CD8-positive, alpha-beta memory T cell (primary cell): ENCODE results near the gene CEP97. TPM values are rescaled to one million over a fixed set of nuclear protein-coding genes. Genes with fewer than 3 reads are reported as not detected.

Source experiments
- CTCF ChIA-PET: fragments of 350-600 bp; sonication (Branson Sonifier 250); formaldehyde crosslinking; loops from one replicate; lab custom pipeline; 2021; ENCODE audit warnings: antibody characterized with exemption; lab: Charles Lee
- POLR2A ChIA-PET: fragments of 350-600 bp; sonication (Branson Sonifier 250); formaldehyde crosslinking; loops from one replicate; lab custom pipeline; 2021; ENCODE audit warnings: antibody characterized with exemption; lab: Charles Lee
- DNase-seq, 5 donors: peaks; one replicate each; pipeline versions ENCODE4 v3.0.0 to v3.0.0-alpha.2; 2020 to 2022; ENCODE audit warnings: mixed read lengths in 1 of 5
- H3K27ac ChIP-seq: one replicate; pipeline ENCODE4 v1.7.0; 2013; ENCODE audit warnings: low read depth, mild to moderate bottlenecking, low read length, moderate library complexity
- H3K27me3 ChIP-seq: 2 replicates; pipeline ENCODE4 v1.7.0; 2013; ENCODE audit warnings: low read length, mild to moderate bottlenecking; ENCODE audit not compliant: insufficient read depth, poor library complexity, severe bottlenecking
- H3K36me3 ChIP-seq: 2 replicates; pipeline ENCODE4 v1.7.0; 2013; ENCODE audit warnings: mild to moderate bottlenecking, low read length, moderate library complexity; ENCODE audit not compliant: insufficient read depth
- H3K4me1 ChIP-seq: 2 replicates; pipeline ENCODE4 v1.7.0; 2013; ENCODE audit warnings: mild to moderate bottlenecking, low read length, moderate library complexity; ENCODE audit not compliant: insufficient read depth
- H3K4me3 ChIP-seq: 2 replicates; pipeline ENCODE4 v1.7.0; 2013; ENCODE audit warnings: mild to moderate bottlenecking, low read length
- H3K9me3 ChIP-seq: 2 replicates; pipeline ENCODE4 v1.7.0; 2013; ENCODE audit warnings: mild to moderate bottlenecking, low read length
- H3K27ac Mint-ChIP-seq, 8 donors: one replicate each; pipeline ENCODE4 v1.8.0; 2020 to 2021; ENCODE audit warnings: mixed read lengths in 8 of 8, mild to moderate bottlenecking in 6 of 8, inconsistent platforms in 3 of 8, moderate library complexity in 3 of 8
- H3K27me3 Mint-ChIP-seq, 2 donors: one replicate each; pipeline ENCODE4 v1.8.0; 2020 to 2021; ENCODE audit warnings: mixed read lengths in 2 of 2, mild to moderate bottlenecking in 1 of 2, moderate library complexity in 1 of 2
- H3K36me3 Mint-ChIP-seq, 3 donors: one replicate each; pipeline ENCODE4 v1.8.0; 2020 to 2021; ENCODE audit warnings: mixed read lengths in 3 of 3, inconsistent platforms in 1 of 3, mild to moderate bottlenecking in 1 of 3
- H3K4me1 Mint-ChIP-seq, 3 donors: one replicate each; pipeline ENCODE4 v1.8.0; 2020 to 2021; ENCODE audit warnings: mixed read lengths in 3 of 3, inconsistent platforms in 1 of 3, mild to moderate bottlenecking in 1 of 3
- H3K4me3 Mint-ChIP-seq, 7 donors: one replicate each; pipeline ENCODE4 v1.8.0; 2020 to 2021; ENCODE audit warnings: mixed read lengths in 7 of 7, mild to moderate bottlenecking in 6 of 7, moderate library complexity in 4 of 7, inconsistent platforms in 2 of 7
- H3K9me3 Mint-ChIP-seq, 5 donors: one replicate each; pipeline ENCODE4 v1.8.0; 2020 to 2022; ENCODE audit warnings: mixed read lengths in 5 of 5, mild to moderate bottlenecking in 3 of 5, moderate library complexity in 2 of 5, inconsistent platforms in 1 of 5
- polyA plus RNA-seq: library from polyadenylated mRNA; unstranded; fragments of 300-500 nt; fragmentation: Illumina TruSeq; gene quantifications from one replicate; pipeline ENCODE4 v1.2.3, GENCODE V29; 2021
- total RNA-seq, 2 experiments: library from RNA; stranded (reverse); gene quantifications; one replicate each; pipeline ENCODE4 v1.2.3, GENCODE V29; 2021

Gene CEP97, protein sequence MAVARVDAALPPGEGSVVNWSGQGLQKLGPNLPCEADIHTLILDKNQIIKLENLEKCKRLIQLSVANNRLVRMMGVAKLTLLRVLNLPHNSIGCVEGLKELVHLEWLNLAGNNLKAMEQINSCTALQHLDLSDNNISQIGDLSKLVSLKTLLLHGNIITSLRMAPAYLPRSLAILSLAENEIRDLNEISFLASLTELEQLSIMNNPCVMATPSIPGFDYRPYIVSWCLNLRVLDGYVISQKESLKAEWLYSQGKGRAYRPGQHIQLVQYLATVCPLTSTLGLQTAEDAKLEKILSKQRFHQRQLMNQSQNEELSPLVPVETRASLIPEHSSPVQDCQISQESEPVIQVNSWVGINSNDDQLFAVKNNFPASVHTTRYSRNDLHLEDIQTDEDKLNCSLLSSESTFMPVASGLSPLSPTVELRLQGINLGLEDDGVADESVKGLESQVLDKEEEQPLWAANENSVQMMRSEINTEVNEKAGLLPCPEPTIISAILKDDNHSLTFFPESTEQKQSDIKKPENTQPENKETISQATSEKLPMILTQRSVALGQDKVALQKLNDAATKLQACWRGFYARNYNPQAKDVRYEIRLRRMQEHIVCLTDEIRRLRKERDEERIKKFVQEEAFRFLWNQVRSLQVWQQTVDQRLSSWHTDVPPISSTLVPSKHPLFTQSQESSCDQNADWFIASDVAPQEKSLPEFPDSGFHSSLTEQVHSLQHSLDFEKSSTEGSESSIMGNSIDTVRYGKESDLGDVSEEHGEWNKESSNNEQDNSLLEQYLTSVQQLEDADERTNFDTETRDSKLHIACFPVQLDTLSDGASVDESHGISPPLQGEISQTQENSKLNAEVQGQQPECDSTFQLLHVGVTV
- total RNA-seq (10 to 100 TPM; 16.6 to 17.3 TPM), polyA plus RNA-seq (4.5 TPM)

DNA sequence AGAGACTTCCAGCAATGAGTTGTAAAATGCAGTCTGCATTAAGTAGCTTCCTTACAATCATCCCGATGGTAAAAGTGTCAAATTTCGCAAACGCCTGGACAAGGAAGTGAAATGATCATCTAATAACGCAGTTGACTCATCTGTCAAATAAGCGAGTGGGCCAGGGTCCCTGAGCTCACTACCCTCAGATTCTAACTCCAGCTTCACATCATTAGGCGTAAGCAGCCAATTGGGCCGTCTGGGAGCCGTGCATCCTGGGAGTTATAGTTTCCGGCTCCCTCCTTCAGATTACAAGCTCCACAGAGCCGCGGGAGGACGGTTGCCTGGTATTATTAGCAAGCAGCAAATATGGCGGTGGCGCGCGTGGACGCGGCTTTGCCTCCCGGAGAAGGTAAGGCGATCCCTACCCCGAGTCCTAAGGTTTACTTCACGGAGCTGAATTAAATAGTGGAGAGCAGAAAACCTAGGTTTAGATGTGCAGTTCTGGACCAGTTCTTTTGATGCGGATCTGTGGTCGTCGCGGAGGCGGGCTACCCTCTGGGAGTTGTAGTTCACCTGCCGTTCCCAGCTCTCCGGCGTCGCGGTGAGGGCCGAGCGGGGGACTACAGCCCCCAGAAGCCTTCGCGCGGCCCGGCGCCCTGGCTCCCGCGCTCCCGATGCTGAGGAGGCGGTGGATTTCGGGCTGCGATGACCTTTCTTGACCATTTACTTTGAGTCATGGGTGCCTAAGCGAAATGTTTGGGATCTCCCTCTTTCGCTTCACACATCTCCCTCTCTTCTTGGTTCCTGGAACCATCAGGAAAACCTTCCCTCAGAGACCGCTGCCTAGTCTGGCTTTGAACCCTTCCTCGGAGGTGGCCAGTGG, at the start of gene CEP97:
TSS of gene CEP97 (plus strand) at position 286 of the 865 bp plus-strand sequence. CDS start at position 349, 63 bp downstream.
- Mint-ChIP-seq H3K9me3 (no peaks in the 10 kb centered on the region), H3K4me3 (peak within 1 kb of the TSS; percentile 96 to 100 (median 98)), H3K27me3 (no peaks in the 10 kb centered on the region), H3K36me3 (peaks cover 0 to 35% (median 15%) of the 10 kb centered on the region in 3 donors), H3K4me1 (peaks cover 36 to 60% (median 53%) of the 10 kb centered on the region in 3 donors), H3K27ac (peak within 1 kb of the TSS; percentile 89 to 99 (median 97))
- Histone ChIP-seq H3K27me3 (no peaks in the 10 kb centered on the region), H3K27ac (peak within 1 kb of the TSS; percentile 73), H3K4me3 (peak within 1 kb of the TSS; percentile 99), H3K9me3 (no peaks in the 10 kb centered on the region), H3K36me3 (no peaks in the 10 kb centered on the region), H3K4me1 (peaks cover 29% of the 10 kb centered on the region)
- DNase-seq = peak; percentile 79 to 90 (median 84)
- ChIA-PET CTCF (interaction anchor here (0.8 to 2.0 kb wide), 10 partner anchors 9 to 504 kb away, joined by 3 to 8 read pairs (median 4); partner anchors contain the start of gene NXPE3), POLR2A (interaction anchor here (0.5 to 1.9 kb wide), 12 partner anchors 10 to 505 kb away, joined by 3 to 15 read pairs (median 4); partner anchors contain the start of genes NFKBIZ, NXPE3, PCNP and RPL24)

DNA sequence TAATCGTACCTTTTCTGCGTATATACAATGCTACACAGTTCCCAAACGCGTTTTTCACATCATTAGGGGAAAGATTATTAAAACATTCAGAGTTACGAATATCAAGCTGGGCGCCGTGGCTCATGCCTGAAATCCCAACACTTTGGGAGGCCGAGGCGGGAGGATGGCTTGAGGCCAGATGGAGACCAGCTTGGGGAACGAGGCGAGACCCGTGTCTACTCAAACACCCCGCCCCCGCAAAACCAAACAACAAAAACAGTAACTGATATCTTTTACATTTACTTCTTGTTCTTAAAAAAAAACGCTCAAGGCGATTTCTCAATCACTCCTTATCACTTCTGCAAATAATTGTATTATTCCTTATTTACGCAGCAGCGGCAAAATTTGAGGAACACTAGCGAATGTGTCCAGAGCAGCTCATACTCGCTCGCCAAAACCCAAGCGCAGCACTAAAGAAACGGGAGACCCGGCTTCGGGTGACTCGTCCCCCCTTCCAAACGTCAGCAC, 48.7 kb upstream of the CEP97 start:
- Mint-ChIP-seq H3K27me3 (peaks cover 0 to 3% of the 10 kb centered on the region in 2 donors), H3K27ac (peak overlapping the region; percentile 93 to 99 (median 98)), H3K4me1 (peaks cover 47 to 62% (median 59%) of the 10 kb centered on the region in 3 donors), H3K4me3 (peak overlapping the region; percentile 95 to 98 (median 96)), H3K9me3 (no peaks in the 10 kb centered on the region), H3K36me3 (peaks cover 0 to 48% (median 12%) of the 10 kb centered on the region in 3 donors)
- Histone ChIP-seq H3K4me1 (peaks cover 26% of the 10 kb centered on the region), H3K27ac (peak overlapping the region; percentile 99), H3K27me3 (no peaks in the 10 kb centered on the region), H3K9me3 (no peaks in the 10 kb centered on the region), H3K4me3 (peak overlapping the region; percentile 90), H3K36me3 (peaks cover 5% of the 10 kb centered on the region)
- peak in 1 of 5 donors; percentile 50 for DNase-seq
- ChIA-PET POLR2A (interaction anchor here (0.8 to 3.9 kb wide), 10 partner anchors 10 to 174 kb away, joined by 3 to 45 read pairs (median 6); partner anchors contain the start of genes CEP97, NFKBIZ, NXPE3 and PCNP), CTCF (interaction anchor here (1.0 to 6.2 kb wide), 5 partner anchors 10 to 163 kb away, joined by 3 to 45 read pairs (median 3); partner anchors contain the start of genes PCNP, RPL24 and SENP7)

DNA sequence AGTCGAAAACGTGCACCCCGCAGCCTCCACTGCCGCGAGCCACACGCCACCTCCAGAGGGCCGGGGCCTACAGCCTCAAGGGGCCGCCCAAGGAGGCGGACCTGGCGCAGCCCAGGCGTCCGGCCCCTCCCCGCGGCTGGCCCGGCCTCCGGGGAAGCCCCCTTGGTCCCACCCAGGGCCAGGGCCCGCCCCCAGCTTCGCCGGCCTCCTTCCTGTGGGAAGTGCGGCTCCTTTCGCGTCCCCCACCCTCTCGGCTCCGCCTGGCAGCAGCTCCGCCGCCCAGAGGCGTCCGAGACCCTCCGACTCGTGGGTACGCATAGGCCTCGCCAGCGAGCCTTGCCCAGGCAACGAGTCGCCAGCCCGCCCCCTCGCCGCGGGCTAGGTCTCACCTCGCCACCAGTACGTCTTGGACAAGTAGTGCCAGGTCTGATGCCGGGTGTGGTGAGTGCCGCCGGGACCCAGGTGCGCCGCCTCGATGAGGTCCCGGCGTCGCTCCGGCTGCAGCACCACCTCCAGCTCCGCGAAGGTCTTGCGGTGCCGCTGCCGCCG, 48.1 kb upstream of the CEP97 start:
- peak overlapping the region; percentile 90 for H3K4me3 ChIP-seq
- ChIA-PET CTCF (interaction anchor here (0.7 to 6.2 kb wide), 6 partner anchors 10 to 174 kb away, joined by 3 to 45 read pairs (median 3); partner anchors contain the start of genes PCNP, RPL24 and SENP7), POLR2A (interaction anchor here (0.6 to 3.9 kb wide), 10 partner anchors 9 to 173 kb away, joined by 3 to 45 read pairs (median 6); partner anchors contain the start of genes CEP97, NFKBIZ, NXPE3 and PCNP)
- H3K4me1 ChIP-seq = peaks cover 26% of the 10 kb centered on the region
- peaks cover 46 to 67% (median 59%) of the 10 kb centered on the region in 3 donors for H3K4me1 Mint-ChIP-seq
- peaks cover 0 to 3% of the 10 kb centered on the region in 2 donors for H3K27me3 Mint-ChIP-seq
- peak overlapping the region; percentile 96 to 100 (median 98) for H3K27ac Mint-ChIP-seq
- peaks cover 0 to 49% (median 12%) of the 10 kb centered on the region in 3 donors for H3K36me3 Mint-ChIP-seq
- H3K4me3 Mint-ChIP-seq = peak overlapping the region; percentile 95 to 98 (median 96)
- no peaks in the 10 kb centered on the region for H3K27me3 ChIP-seq
- H3K9me3 ChIP-seq = no peaks in the 10 kb centered on the region
- DNase-seq = peak; percentile 94 to 97 (median 96)
- no peaks in the 10 kb centered on the region for H3K9me3 Mint-ChIP-seq
- peaks cover 10% of the 10 kb centered on the region for H3K36me3 ChIP-seq
- peak overlapping the region; percentile 99 for H3K27ac ChIP-seq

DNA sequence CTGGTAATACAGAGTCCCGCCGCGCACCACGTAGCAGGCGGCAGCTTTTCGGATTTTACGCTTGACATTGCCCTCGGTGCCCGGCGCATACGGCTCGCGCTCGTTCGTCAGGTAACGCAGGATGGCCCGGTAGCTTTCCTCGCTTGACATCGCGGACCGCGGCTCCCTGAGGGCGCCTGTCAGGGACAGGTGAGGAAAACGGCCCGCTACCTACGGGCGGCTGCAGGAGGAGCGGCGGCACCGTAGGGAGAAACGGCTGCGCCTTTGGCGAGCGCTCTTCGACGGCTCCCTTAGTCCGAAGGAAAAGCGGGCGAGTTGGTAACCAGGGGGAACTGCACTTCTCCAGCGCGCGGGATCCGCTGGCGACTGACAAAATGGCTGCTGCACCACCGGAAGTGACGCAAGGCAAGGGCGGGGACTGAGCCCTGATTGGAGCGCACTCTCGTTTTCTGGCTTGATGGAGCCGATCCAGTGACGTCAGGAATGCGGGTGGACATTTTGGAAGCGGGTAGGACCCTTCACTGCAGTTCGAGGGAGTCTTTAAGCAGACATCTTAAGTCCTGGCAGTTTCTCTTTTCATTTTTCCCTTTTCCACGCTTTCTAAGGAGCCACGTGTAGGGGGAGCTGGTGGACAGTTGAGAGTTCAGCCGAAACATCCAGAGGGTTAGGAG, 47.5 kb upstream of the CEP97 start, which contains the start of gene ZBTB11:
TSS of gene ZBTB11 (minus strand) at position 368 of the 671 bp plus-strand sequence. CDS start at position 150, 218 bp downstream.
- Mint-ChIP-seq H3K27ac (peak within 1 kb of the TSS; percentile 96 to 100 (median 98)), H3K4me3 (peak within 1 kb of the TSS; percentile 95 to 98 (median 96)), H3K4me1 (peaks cover 41 to 67% (median 57%) of the 10 kb centered on the region in 3 donors), H3K36me3 (peaks cover 0 to 49% (median 8%) of the 10 kb centered on the region in 3 donors), H3K27me3 (peaks cover 0 to 3% of the 10 kb centered on the region in 2 donors), H3K9me3 (no peaks in the 10 kb centered on the region)
- Histone ChIP-seq H3K9me3 (no peaks in the 10 kb centered on the region), H3K27ac (peak within 1 kb of the TSS; percentile 99), H3K4me1 (peaks cover 26% of the 10 kb centered on the region), H3K4me3 (peak within 1 kb of the TSS; percentile 90), H3K36me3 (peaks cover 16% of the 10 kb centered on the region), H3K27me3 (no peaks in the 10 kb centered on the region)
- ChIA-PET CTCF (interaction anchor here (0.7 to 6.2 kb wide), 8 partner anchors 9 to 173 kb away, joined by 3 to 45 read pairs (median 3); partner anchors contain the start of genes PCNP, RPL24 and SENP7), POLR2A (interaction anchor here (0.5 to 3.9 kb wide), 11 partner anchors 9 to 260 kb away, joined by 3 to 45 read pairs (median 5); partner anchors contain the start of genes CEP97, NFKBIZ, NXPE3 and PCNP)
- DNase-seq = peak; percentile 99 to 100 (median 99)

DNA sequence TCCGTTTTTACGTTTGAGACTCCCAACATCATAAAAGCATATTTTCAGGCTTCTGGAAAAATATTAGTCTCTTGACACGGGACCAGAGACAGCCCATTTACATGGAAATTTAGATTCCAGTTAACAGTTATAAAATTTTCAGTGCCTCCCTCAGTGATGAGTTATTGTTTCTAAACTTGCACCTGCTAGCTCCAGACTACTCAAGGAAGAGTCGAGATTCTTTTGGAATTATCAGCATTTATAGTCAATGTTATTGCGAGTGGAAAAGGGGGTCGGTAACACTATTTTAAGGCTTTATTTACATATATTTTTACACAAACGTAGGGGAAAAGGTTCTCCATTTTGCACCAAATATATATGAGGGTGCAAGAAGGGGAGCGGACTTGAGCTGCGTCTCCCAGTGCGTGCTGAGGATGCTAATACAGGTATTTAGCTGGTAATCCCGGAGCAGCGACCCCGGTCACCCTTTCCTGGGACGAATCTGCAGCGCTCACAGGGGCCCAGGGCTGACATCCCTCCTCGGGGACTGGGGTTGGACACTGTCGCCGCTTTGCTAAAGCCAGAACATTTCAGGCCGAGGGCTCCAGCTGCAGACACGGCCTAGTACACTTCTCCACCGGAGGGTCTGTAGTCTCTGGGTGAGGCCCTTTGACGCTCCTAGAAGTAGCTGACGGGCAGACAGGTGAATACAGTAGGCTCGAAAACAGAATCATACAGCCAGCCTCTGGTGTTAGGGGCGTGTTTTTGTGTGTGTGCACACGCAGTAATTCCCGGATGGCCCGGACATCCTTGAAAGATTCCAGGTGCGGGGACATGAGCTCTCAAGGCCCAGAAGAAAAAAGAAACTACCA, 46.8 kb upstream of the CEP97 start:
- no peaks in the 10 kb centered on the region for H3K9me3 ChIP-seq
- peaks cover 26% of the 10 kb centered on the region for H3K4me1 ChIP-seq
- H3K4me3 Mint-ChIP-seq = peak overlapping the region; percentile 95 to 98 (median 96)
- H3K9me3 Mint-ChIP-seq = no peaks in the 10 kb centered on the region
- H3K27me3 ChIP-seq = no peaks in the 10 kb centered on the region
- DNase-seq = peak in 1 of 5 donors; percentile 59
- H3K4me1 Mint-ChIP-seq = peaks cover 37 to 66% (median 49%) of the 10 kb centered on the region in 3 donors
- H3K27ac Mint-ChIP-seq = peak overlapping the region; percentile 96 to 100 (median 98)
- H3K36me3 Mint-ChIP-seq = peaks cover 0 to 51% (median 11%) of the 10 kb centered on the region in 3 donors
- H3K27me3 Mint-ChIP-seq = peaks cover 0 to 3% of the 10 kb centered on the region in 2 donors
- peaks cover 24% of the 10 kb centered on the region for H3K36me3 ChIP-seq
- H3K27ac ChIP-seq = peak overlapping the region; percentile 99
- ChIA-PET POLR2A (interaction anchor here (0.5 to 3.9 kb wide), 6 partner anchors 8 to 259 kb away, joined by 3 to 45 read pairs (median 8); partner anchors contain the start of genes CEP97, PCNP and RPL24), CTCF (interaction anchor here (0.9 to 6.2 kb wide), 5 partner anchors 8 to 103 kb away, joined by 3 to 45 read pairs (median 3); partner anchors contain the start of genes PCNP and RPL24)
- peak overlapping the region; percentile 90 for H3K4me3 ChIP-seq
